ENCODE measurements around the gene NRXN3.

GRCh38 chr14:79641371-79641770, 1471.2 kb downstream of the NRXN3 start:
- TF ChIP-seq EP300 (IDR thresholded peaks at IDR 0.05; ENCODE audit: low read depth) (no peak), CTCF (IDR thresholded peaks at IDR 0.05) (no peak), POLR2AphosphoS5 (IDR thresholded peaks at IDR 0.05) (no peak), POLR2A (IDR thresholded peaks at IDR 0.05) (no peak)
